ENCODE results near the gene RAX.
A peak's percentile ranks its signal among the peaks of the same experiment; 100 is the strongest.

RAX gene

DNA sequence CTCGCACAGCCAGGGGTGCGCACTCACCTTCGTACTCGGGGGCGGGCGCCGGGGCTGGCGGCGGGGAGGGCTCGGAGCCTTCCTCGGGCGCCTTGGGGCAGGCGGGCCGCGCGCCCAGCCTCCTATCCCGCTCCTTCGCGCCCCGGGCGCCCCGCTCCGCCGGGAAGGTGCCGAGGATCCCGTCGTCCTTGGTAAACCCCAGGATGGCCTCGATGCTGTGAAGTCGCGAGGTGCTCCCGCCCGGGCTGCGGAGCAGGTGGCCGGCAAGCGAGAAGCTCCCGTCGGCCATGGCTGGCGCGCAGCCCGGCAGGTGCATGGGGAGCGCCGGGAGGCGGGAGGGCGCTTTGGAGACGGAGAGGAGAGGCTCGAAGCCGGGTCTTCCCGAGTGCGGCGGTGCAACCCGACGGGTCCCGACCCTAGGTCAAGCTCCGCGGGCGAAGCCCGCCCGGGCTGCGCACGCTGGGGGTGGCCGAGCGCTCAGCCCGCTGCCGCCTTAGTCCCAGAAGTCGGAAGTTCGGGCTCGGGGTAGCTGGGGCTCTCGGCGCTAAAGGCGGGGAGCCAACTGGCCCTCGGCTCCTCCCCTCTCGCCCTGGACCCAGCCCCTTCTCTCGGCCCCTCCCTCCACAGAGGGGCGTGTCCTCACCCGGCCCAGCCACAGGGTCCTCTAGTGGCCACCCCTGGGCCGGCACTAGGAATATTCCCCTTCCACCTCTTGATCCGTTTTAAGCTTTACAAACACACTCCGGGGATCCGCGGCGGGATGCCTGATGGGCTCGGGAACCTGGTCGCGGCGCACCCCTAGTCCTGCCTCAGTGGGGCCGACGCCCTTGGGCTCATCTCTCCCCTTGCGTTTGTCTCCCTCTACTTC, at the start of gene RAX:
Gene RAX, minus strand, starts transcription at position 564 of the 868 bp plus-strand sequence. Its CDS starts 248 bp downstream, at position 316.
- CTCF ChIA-PET: interaction anchor here (1.0 kb wide), 1 partner anchor 550 kb away, joined by 5 read pairs; no protein-coding TSS in a partner anchor
- DNase-seq (ENCODE audit: extremely low spot score): no peak
- TF ChIP-seq HDGF (IDR thresholded peaks at IDR 0.05; ENCODE audit: borderline replicate concordance) (no peak), ELF4 (IDR thresholded peaks at IDR 0.05) (no peak), NFRKB (IDR thresholded peaks at IDR 0.05) (no peak), LEF1 (IDR thresholded peaks at IDR 0.05; ENCODE audit: borderline replicate concordance) (no peak), ARNT (IDR thresholded peaks at IDR 0.05) (no peak)
- POLR2A ChIA-PET: interaction anchor here (0.6 kb wide), 1 partner anchor 13 kb away, joined by 3 read pairs; no protein-coding TSS in a partner anchor

DNA sequence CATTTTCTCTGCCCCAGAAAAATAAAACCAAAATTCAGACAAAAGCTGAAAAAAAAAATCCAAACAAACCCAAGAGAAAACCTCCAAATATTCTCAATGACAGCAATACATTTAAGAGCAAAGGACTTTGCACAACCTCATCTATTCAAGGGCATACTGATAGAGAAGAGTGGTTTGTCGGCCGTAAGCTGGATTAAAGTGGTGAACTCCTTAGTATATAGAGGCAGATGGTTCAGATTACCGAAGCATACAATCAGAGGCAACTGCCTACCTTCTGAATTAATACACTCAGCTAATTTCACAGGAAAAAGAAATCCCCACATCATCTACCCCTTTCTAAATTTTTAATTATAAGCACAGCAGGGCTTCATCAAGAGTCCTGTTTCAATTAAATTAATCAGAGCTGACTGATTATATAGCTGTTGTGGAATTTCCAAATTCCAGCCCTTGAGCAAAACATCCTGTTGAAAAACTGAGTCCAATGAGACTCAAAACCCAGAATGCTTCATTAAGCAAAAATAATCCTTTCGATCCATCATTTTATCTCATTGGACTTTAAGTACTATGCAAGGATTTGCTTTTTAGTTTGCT, 45.3 kb upstream of the RAX start, which contains the start of gene CPLX4:
Gene CPLX4, minus strand, starts transcription at position 190 of the 591 bp plus-strand sequence. Its CDS starts 187 bp downstream, at position 3.
- no peak for DNase-seq (ENCODE audit: extremely low spot score)
- ChIA-PET POLR2A (no interaction called here), CTCF (no interaction called here)

DNA sequence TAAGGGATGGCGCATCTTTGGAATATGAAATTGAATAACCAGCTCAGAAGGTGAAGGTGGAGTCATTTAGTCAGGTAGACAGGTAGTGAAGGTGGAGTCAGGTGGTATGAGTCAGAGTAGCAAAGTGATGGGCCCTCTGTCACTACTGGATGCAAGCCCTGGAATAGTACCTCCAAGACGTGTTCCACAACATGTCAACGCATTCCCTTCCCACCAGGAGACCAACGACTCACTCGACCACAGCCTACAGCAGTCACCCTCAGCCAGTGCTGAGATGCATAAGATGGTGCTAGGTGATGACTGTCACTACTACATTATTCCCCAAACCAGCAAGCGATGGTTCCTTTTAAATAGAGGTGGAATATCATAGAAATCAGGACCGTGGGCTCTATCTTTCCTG, 38.4 kb upstream of the RAX start:
- no peak for DNase-seq (ENCODE audit: extremely low spot score)
- CTCF ChIA-PET: interaction anchor here (5.3 kb wide), 1 partner anchor 91 kb away, joined by 32 read pairs; no protein-coding TSS in a partner anchor
- POLR2A ChIA-PET: no interaction called here
- TF ChIP-seq LEF1 (IDR thresholded peaks at IDR 0.05; ENCODE audit: borderline replicate concordance) (no peak), FOXA1 (IDR thresholded peaks at IDR 0.05) (no peak), FOXM1 (IDR thresholded peaks at IDR 0.05; ENCODE audit: borderline replicate concordance) (no peak), L3MBTL2 (conservative IDR thresholded peaks at IDR 0.05) (no peak), ELF4 (IDR thresholded peaks at IDR 0.05) (no peak), FOXK2 (IDR thresholded peaks at IDR 0.05) (no peak), ZNF384 (IDR thresholded peaks at IDR 0.05) (no peak), HDGF (IDR thresholded peaks at IDR 0.05; ENCODE audit: borderline replicate concordance) (no peak), SP1 (IDR thresholded peaks at IDR 0.05) (no peak), TARDBP (IDR thresholded peaks at IDR 0.05) (no peak), CTBP1 (IDR thresholded peaks at IDR 0.05; ENCODE audit: borderline replicate concordance) (no peak), SUZ12 (IDR thresholded peaks at IDR 0.05) (no peak), ARNT (IDR thresholded peaks at IDR 0.05) (no peak), BHLHE40 (IDR thresholded peaks at IDR 0.05; ENCODE audit: borderline replicate concordance) (no peak)
- TF ChIP-seq, protein P1, sequence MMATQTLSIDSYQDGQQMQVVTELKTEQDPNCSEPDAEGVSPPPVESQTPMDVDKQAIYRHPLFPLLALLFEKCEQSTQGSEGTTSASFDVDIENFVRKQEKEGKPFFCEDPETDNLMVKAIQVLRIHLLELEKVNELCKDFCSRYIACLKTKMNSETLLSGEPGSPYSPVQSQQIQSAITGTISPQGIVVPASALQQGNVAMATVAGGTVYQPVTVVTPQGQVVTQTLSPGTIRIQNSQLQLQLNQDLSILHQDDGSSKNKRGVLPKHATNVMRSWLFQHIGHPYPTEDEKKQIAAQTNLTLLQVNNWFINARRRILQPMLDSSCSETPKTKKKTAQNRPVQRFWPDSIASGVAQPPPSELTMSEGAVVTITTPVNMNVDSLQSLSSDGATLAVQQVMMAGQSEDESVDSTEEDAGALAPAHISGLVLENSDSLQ (IDR thresholded peaks at IDR 0.05): no peak

More for the DNA sequence above, 45.3 kb upstream of the RAX start, which contains the start of gene CPLX4:
- no peak for TF ChIP-seq ELF4 (IDR thresholded peaks at IDR 0.05)
- no peak for TF ChIP-seq LEF1 (IDR thresholded peaks at IDR 0.05; ENCODE audit: borderline replicate concordance)
- TF ChIP-seq ZNF384 (IDR thresholded peaks at IDR 0.05): no peak
- no peak for TF ChIP-seq FOXK2 (IDR thresholded peaks at IDR 0.05)
- TF ChIP-seq FOXA1 (IDR thresholded peaks at IDR 0.05): no peak
- no peak for TF ChIP-seq TARDBP (IDR thresholded peaks at IDR 0.05)
- TF ChIP-seq BHLHE40 (IDR thresholded peaks at IDR 0.05; ENCODE audit: borderline replicate concordance): no peak
- no peak for TF ChIP-seq NFRKB (IDR thresholded peaks at IDR 0.05)
- no peak for TF ChIP-seq CTBP1 (IDR thresholded peaks at IDR 0.05; ENCODE audit: borderline replicate concordance)
- TF ChIP-seq L3MBTL2 (conservative IDR thresholded peaks at IDR 0.05): no peak
- TF ChIP-seq HDGF (IDR thresholded peaks at IDR 0.05; ENCODE audit: borderline replicate concordance): no peak
- TF ChIP-seq SUZ12 (IDR thresholded peaks at IDR 0.05): no peak
- TF ChIP-seq FOXM1 (IDR thresholded peaks at IDR 0.05; ENCODE audit: borderline replicate concordance): no peak
- no peak for TF ChIP-seq SP1 (IDR thresholded peaks at IDR 0.05)
- no peak for TF ChIP-seq ARNT (IDR thresholded peaks at IDR 0.05)
- TF ChIP-seq, protein P1 (IDR thresholded peaks at IDR 0.05): no peak

DNA sequence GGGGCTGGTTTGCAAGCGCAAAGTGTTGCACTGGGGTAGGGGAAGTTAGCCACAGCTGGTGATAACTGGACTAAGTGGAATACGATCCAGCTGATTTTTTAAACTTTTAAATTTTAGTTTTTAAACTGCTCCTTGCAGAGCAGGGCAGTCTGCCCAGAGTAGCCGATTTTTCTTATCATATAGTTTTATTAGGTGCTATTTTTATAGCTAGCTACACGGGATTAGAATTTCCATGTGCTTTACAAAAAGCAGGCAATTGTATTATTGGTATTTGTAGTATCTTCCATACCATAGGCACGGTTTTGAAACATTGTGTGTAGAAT, 35.6 kb upstream of the RAX start:
- ChIA-PET POLR2A (interaction anchor here (1.1 kb wide), 1 partner anchor 50 kb away, joined by 5 read pairs; the partner anchor contains the start of gene LMAN1), CTCF (interaction anchor here (0.6 to 5.3 kb wide), 5 partner anchors 60 to 515 kb away, joined by 3 to 32 read pairs (median 3); no protein-coding TSS in a partner anchor)
- TF ChIP-seq NFRKB (IDR thresholded peaks at IDR 0.05) (no peak), CTBP1 (IDR thresholded peaks at IDR 0.05; ENCODE audit: borderline replicate concordance) (no peak), LEF1 (IDR thresholded peaks at IDR 0.05; ENCODE audit: borderline replicate concordance) (no peak), FOXK2 (IDR thresholded peaks at IDR 0.05) (no peak), SUZ12 (IDR thresholded peaks at IDR 0.05) (no peak), L3MBTL2 (conservative IDR thresholded peaks at IDR 0.05) (no peak), TARDBP (IDR thresholded peaks at IDR 0.05) (no peak)
- DNase-seq (ENCODE audit: extremely low spot score): no peak

DNA sequence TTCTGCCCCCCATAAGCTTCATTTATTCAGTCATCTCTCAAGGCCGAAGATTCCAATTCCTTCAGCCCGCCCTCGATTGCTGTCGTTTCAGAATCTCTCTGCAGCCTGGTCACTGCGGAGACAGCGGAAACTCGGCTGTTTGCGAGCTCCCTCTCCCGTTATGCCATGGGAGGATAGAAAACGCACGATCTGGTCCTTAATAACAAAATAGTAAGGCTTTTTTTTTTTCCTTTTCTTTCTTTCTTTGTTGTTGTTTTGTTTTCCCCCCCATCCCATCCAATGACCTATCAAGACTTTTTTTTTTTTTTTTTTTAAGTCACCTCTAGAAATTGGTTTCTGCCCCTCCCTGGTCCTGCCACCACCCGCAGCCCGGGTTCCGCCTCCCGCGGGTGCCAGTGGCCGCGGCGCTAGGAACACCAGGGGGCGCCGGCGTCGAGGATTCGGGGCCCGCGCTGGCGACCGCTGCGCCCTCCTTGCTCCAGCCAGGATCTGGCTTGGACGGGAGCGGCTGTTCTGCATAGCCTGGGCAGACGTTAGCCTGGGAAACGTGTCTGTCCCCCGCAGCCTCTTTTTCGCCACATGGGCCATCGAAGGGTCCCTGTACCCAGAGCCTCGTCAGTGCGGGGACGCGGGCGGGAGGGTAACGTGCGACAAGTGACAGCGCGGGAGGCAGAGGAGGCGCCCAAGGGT, 35.1 kb upstream of the RAX start:
- CTCF ChIA-PET: interaction anchor here (0.6 to 5.3 kb wide), 15 partner anchors 10 to 515 kb away, joined by 3 to 32 read pairs (median 3); no protein-coding TSS in a partner anchor
- TF ChIP-seq L3MBTL2 (conservative IDR thresholded peaks at IDR 0.05): peak; percentile 62
- no peak for TF ChIP-seq SP1 (IDR thresholded peaks at IDR 0.05)
- DNase-seq (ENCODE audit: extremely low spot score): peak; percentile 75
- POLR2A ChIA-PET: interaction anchor here (1.1 kb wide), 1 partner anchor 51 kb away, joined by 5 read pairs; the partner anchor contains the start of gene LMAN1

DNA sequence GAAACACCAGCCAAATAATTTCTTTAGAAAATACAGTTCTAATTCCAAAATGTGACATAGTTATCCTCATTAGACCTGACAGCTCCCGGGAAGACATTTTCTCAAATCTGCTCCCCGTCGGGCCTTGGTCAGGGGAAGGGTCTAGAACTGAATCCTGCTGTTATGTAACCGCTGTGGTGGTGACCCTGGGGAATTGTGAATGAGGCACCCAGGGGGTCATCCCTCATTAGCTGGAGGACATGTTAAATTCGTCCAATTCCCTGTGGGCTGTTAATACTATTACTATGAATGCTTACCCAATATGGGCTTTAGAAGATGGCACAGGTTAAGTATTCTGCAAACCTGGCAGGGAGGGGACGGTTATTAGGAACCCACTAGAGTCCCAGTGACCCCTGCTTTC, 33.4 kb upstream of the RAX start:
- TF ChIP-seq CTBP1 (IDR thresholded peaks at IDR 0.05; ENCODE audit: borderline replicate concordance) (no peak), L3MBTL2 (conservative IDR thresholded peaks at IDR 0.05) (no peak), ZNF384 (IDR thresholded peaks at IDR 0.05) (no peak), SP1 (IDR thresholded peaks at IDR 0.05) (no peak), BHLHE40 (IDR thresholded peaks at IDR 0.05; ENCODE audit: borderline replicate concordance) (no peak), ARNT (IDR thresholded peaks at IDR 0.05) (no peak), NFRKB (IDR thresholded peaks at IDR 0.05) (no peak), FOXM1 (IDR thresholded peaks at IDR 0.05; ENCODE audit: borderline replicate concordance) (no peak), TARDBP (IDR thresholded peaks at IDR 0.05) (no peak), FOXK2 (IDR thresholded peaks at IDR 0.05) (no peak), LEF1 (IDR thresholded peaks at IDR 0.05; ENCODE audit: borderline replicate concordance) (no peak), HDGF (IDR thresholded peaks at IDR 0.05; ENCODE audit: borderline replicate concordance) (no peak), SUZ12 (IDR thresholded peaks at IDR 0.05) (no peak), FOXA1 (IDR thresholded peaks at IDR 0.05) (no peak)
- TF ChIP-seq, protein P1 (IDR thresholded peaks at IDR 0.05): no peak
- ChIA-PET POLR2A (no interaction called here), CTCF (interaction anchor here (5.3 kb wide), 1 partner anchor 96 kb away, joined by 32 read pairs; no protein-coding TSS in a partner anchor)
- DNase-seq (ENCODE audit: extremely low spot score): no peak

All from HEK293T (cell line).